ENCODE measurements around the gene SCARB1. TPM values are rescaled to one million over a fixed set of nuclear protein-coding genes. Genes with fewer than 3 reads are reported as not detected.

SCARB1 gene
- total and polyA plus RNA-seq, 2 of the 13 experiments (the other 11 are each of a cell fraction or from before 2014, with no cell fraction given), result 63.4 to 160 TPM

DNA sequence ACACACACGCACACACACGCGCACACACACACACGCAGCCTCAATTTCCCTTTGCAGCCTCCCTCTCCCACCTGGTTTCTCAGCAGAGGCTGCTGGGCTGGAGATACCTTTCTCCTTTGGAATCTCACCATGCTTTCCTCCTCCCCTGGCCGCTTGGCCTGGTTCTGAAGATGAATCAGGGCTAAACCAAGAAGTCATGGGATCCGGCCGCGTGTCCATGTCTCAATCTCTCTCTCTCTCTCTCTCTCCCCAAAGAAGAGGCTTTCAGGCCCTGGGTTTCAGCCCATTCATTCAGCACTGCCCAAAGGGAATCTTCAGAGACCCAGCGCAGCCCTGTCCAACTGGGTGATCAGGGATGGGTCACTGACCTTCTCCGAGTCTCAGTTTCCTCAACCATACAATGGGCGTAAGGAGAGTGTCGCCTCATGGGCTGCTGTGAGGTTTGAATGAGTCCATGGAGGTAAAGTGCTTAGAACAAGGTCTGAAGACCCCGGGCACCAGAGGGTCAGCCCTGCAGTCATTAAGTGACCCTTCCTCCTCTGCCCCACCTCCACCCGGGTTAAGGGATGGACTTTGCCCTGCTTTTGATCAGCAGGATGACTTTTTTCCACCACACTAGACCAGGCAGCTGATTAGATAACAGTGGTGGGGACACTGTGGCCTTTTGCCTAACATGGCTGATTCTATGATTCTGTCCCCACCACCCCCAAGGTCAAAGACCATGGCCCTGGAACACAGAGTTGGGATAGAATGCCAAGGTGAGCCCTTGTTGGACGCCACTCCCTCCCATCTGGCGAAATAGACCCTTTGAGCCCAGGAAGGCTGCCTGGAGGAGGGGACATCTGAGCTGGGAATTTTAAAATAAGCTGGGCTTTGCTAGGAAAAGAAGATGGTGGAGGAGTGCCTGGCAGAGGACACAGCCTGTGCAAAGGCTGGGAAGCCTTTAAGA is 42.1 kb downstream of the SCARB1 start (continued):
- TF ChIP-seq, protein P1, sequence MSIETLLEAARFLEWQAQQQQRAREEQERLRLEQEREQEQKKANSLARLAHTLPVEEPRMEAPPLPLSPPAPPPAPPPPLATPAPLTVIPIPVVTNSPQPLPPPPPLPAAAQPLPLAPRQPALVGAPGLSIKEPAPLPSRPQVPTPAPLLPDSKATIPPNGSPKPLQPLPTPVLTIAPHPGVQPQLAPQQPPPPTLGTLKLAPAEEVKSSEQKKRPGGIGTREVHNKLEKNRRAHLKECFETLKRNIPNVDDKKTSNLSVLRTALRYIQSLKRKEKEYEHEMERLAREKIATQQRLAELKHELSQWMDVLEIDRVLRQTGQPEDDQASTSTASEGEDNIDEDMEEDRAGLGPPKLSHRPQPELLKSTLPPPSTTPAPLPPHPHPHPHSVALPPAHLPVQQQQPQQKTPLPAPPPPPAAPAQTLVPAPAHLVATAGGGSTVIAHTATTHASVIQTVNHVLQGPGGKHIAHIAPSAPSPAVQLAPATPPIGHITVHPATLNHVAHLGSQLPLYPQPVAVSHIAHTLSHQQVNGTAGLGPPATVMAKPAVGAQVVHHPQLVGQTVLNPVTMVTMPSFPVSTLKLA (IDR thresholded peaks at IDR 0.05), result no peak
- TF ChIP-seq FOSL2 (CRISPR knock-in tag; IDR thresholded peaks at IDR 0.05) (peak; percentile 76), ARID2 (CRISPR knock-in tag; IDR thresholded peaks at IDR 0.05; ENCODE audit: borderline replicate concordance) (no peak; the same call in 1 of the 2 replicates), ZNF225 (CRISPR knock-in tag; IDR thresholded peaks at IDR 0.05) (no peak), HOXA7 (CRISPR knock-in tag; IDR thresholded peaks at IDR 0.05) (no peak), ETV6 (CRISPR knock-in tag; conservative IDR thresholded peaks at IDR 0.05) (no peak; the same call in 1 of the 2 replicates), ZNF549 (CRISPR knock-in tag; IDR thresholded peaks at IDR 0.05) (no peak), FUBP1 (CRISPR knock-in tag; IDR thresholded peaks at IDR 0.05; ENCODE audit: borderline replicate concordance) (no peak), ESRRA (CRISPR knock-in tag; IDR thresholded peaks at IDR 0.05; ENCODE audit: low read depth) (peak; percentile 99), DR1 (CRISPR knock-in tag; IDR thresholded peaks at IDR 0.05) (no peak), THYN1 (CRISPR knock-in tag; IDR thresholded peaks at IDR 0.05; ENCODE audit: borderline replicate concordance, low read depth) (no peak), RBFOX2 (IDR thresholded peaks at IDR 0.05; ENCODE audit: low read depth, low read length) (no peak), MAFG (CRISPR knock-in tag; IDR thresholded peaks at IDR 0.05) (no peak), KLF16 (CRISPR knock-in tag; IDR thresholded peaks at IDR 0.05) (peak in 1 of 2 experiments; percentile 34; a peak in 1 of 4 replicates), PITX1 (CRISPR knock-in tag; IDR thresholded peaks at IDR 0.05) (peak; percentile 93), ZNF704 (CRISPR knock-in tag; IDR thresholded peaks at IDR 0.05; ENCODE audit: borderline replicate concordance) (0 out of 2 replicates have a peak, but pooled peaks have one; percentile 3), ZNF720 (CRISPR knock-in tag; IDR thresholded peaks at IDR 0.05) (no peak), HMG20A (CRISPR knock-in tag; IDR thresholded peaks at IDR 0.05; ENCODE audit: borderline replicate concordance) (peak; percentile 88; the same call in 1 of the 2 replicates), ZBTB20 (CRISPR knock-in tag; IDR thresholded peaks at IDR 0.05; ENCODE audit: borderline replicate concordance, low read depth) (peak; percentile 13; the same call in 1 of the 2 replicates), ZNF670 (CRISPR knock-in tag; IDR thresholded peaks at IDR 0.05; ENCODE audit: borderline replicate concordance) (peak; percentile 95), HOXA9 (CRISPR knock-in tag; IDR thresholded peaks at IDR 0.05; ENCODE audit: borderline replicate concordance) (no peak)
- TF ChIP-seq, protein P2, sequence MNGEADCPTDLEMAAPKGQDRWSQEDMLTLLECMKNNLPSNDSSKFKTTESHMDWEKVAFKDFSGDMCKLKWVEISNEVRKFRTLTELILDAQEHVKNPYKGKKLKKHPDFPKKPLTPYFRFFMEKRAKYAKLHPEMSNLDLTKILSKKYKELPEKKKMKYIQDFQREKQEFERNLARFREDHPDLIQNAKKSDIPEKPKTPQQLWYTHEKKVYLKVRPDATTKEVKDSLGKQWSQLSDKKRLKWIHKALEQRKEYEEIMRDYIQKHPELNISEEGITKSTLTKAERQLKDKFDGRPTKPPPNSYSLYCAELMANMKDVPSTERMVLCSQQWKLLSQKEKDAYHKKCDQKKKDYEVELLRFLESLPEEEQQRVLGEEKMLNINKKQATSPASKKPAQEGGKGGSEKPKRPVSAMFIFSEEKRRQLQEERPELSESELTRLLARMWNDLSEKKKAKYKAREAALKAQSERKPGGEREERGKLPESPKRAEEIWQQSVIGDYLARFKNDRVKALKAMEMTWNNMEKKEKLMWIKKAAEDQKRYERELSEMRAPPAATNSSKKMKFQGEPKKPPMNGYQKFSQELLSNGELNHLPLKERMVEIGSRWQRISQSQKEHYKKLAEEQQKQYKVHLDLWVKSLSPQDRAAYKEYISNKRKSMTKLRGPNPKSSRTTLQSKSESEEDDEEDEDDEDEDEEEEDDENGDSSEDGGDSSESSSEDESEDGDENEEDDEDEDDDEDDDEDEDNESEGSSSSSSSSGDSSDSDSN (CRISPR knock-in tag; IDR thresholded peaks at IDR 0.05), result peak; percentile 56; the same call in 1 of the 2 replicates
